Activated CD4-positive, alpha-beta T cell treated with anti-CD3 and anti-CD28 coated beads, Interleukin-2, amount 10 ng/mL, durations not matched to agents 24 days and 14 days (primary cell): ENCODE data around the gene KASH5. TPM values are rescaled to one million over a fixed set of nuclear protein-coding genes. Genes with fewer than 3 reads are reported as not detected.
A peak's percentile ranks its signal among the peaks of the same experiment; 100 is the strongest.

Experiments
- DNase-seq: peaks from one replicate; pipeline ENCODE4 v3.0.0; 2022
- H3K27ac Mint-ChIP-seq: one replicate; pipeline ENCODE4 v1.8.0; 2022; ENCODE audit warnings: mild to moderate bottlenecking, mixed read lengths
- H3K27me3 Mint-ChIP-seq: one replicate; pipeline ENCODE4 v1.8.0; 2022; ENCODE audit warnings: mixed read lengths
- H3K36me3 Mint-ChIP-seq: one replicate; pipeline ENCODE4 v1.8.0; 2022; ENCODE audit warnings: low read depth, mild to moderate bottlenecking, mixed read lengths
- H3K4me1 Mint-ChIP-seq: one replicate; pipeline ENCODE4 v1.8.0; 2021; ENCODE audit warnings: mixed read lengths
- H3K4me3 Mint-ChIP-seq: one replicate; pipeline ENCODE4 v1.8.0; 2022; ENCODE audit warnings: mild to moderate bottlenecking, moderate library complexity, mixed read lengths
- H3K9me3 Mint-ChIP-seq: one replicate; pipeline ENCODE4 v1.8.0; 2021; ENCODE audit warnings: mixed read lengths
- intact Hi-C: fragments of 100-400 bp; cut with micrococcal nuclease; formaldehyde crosslinking; loops from one replicate; pipeline ENCODE4 v1.15.1; 2023
- total RNA-seq: library from RNA; stranded (reverse); gene quantifications from 2 replicates; pipeline ENCODE4 v1.2.3, GENCODE V29; 2022

Gene KASH5
- total RNA-seq, 1 donor from 2014 or later = not detected

GRCh38 chr19:49425922-49426592 lies 38.0 kb downstream of the KASH5 start:
- intact Hi-C loops = no loop called here
- peaks cover 88% of the 10 kb centered on the region for H3K27me3 Mint-ChIP-seq

GRCh38 chr19:49427339-49427738 lies 39.3 kb downstream of the KASH5 start:
- intact Hi-C loops = no loop called here
- H3K27me3 Mint-ChIP-seq = peaks cover 84% of the 10 kb centered on the region
- no peaks in the 10 kb centered on the region for H3K36me3 Mint-ChIP-seq
- DNase-seq = no peak
- H3K4me3 Mint-ChIP-seq = no peak overlapping the region
- H3K9me3 Mint-ChIP-seq = no peaks in the 10 kb centered on the region
- no peak overlapping the region for H3K27ac Mint-ChIP-seq
- peaks cover 58% of the 10 kb centered on the region for H3K4me1 Mint-ChIP-seq

More at GRCh38 chr19:49425922-49426592, 38.0 kb downstream of the KASH5 start:
- Mint-ChIP-seq H3K36me3 (no peaks in the 10 kb centered on the region), H3K27ac (peak overlapping the region; percentile 21), H3K4me1 (peaks cover 62% of the 10 kb centered on the region), H3K9me3 (no peaks in the 10 kb centered on the region), H3K4me3 (no peak overlapping the region)
- peak; percentile 79 for DNase-seq

- Mint-ChIP-seq H3K4me1 (peaks cover 53% of the 10 kb centered on the region), H3K27me3 (peaks cover 84% of the 10 kb centered on the region), H3K4me3 (peak overlapping the region; percentile 58), H3K27ac (no peak overlapping the region), H3K36me3 (no peaks in the 10 kb centered on the region), H3K9me3 (no peaks in the 10 kb centered on the region)
- intact Hi-C loops = no loop called here
- peak; percentile 79 for DNase-seq
Observed at GRCh38 chr19:49427855-49428546, 40.0 kb downstream of the KASH5 start.

- no peak overlapping the region for H3K27ac Mint-ChIP-seq
- peaks cover 52% of the 10 kb centered on the region for H3K4me1 Mint-ChIP-seq
- H3K4me3 Mint-ChIP-seq = peak overlapping the region; percentile 58
- intact Hi-C loops = no loop called here
- H3K36me3 Mint-ChIP-seq = no peaks in the 10 kb centered on the region
- DNase-seq = no peak
- H3K9me3 Mint-ChIP-seq = no peaks in the 10 kb centered on the region
- peaks cover 84% of the 10 kb centered on the region for H3K27me3 Mint-ChIP-seq
Observed at GRCh38 chr19:49428547-49429451, 40.8 kb downstream of the KASH5 start.

GRCh38 chr19:49430172-49430677 lies 42.2 kb downstream of the KASH5 start:
- Mint-ChIP-seq H3K36me3 (no peaks in the 10 kb centered on the region), H3K4me1 (peaks cover 47% of the 10 kb centered on the region), H3K9me3 (no peaks in the 10 kb centered on the region), H3K4me3 (no peak overlapping the region), H3K27me3 (peaks cover 85% of the 10 kb centered on the region), H3K27ac (no peak overlapping the region)
- intact Hi-C loops = loop anchor here (2.0 kb wide), 1 partner anchor 37 kb away; no protein-coding TSS in a partner anchor
- no peak for DNase-seq

- no peak overlapping the region for H3K4me3 Mint-ChIP-seq
- peak; percentile 74 for DNase-seq
- H3K27me3 Mint-ChIP-seq = peaks cover 85% of the 10 kb centered on the region
- no peak overlapping the region for H3K27ac Mint-ChIP-seq
- H3K4me1 Mint-ChIP-seq = peaks cover 46% of the 10 kb centered on the region
- H3K9me3 Mint-ChIP-seq = no peaks in the 10 kb centered on the region
- intact Hi-C loops = loop anchor here (2.0 kb wide), 1 partner anchor 38 kb away; no protein-coding TSS in a partner anchor
- no peaks in the 10 kb centered on the region for H3K36me3 Mint-ChIP-seq
Observed at GRCh38 chr19:49430678-49431329, 42.8 kb downstream of the KASH5 start.

- H3K4me1 Mint-ChIP-seq = peaks cover 48% of the 10 kb centered on the region
- H3K4me3 Mint-ChIP-seq = no peak overlapping the region
- peak; percentile 82 for DNase-seq
- peaks cover 85% of the 10 kb centered on the region for H3K27me3 Mint-ChIP-seq
- H3K9me3 Mint-ChIP-seq = no peaks in the 10 kb centered on the region
- no peaks in the 10 kb centered on the region for H3K36me3 Mint-ChIP-seq
- intact Hi-C loops = loop anchor here (2.0 kb wide), 1 partner anchor 39 kb away; no protein-coding TSS in a partner anchor
- no peak overlapping the region for H3K27ac Mint-ChIP-seq
Observed at GRCh38 chr19:49431330-49431749, 43.3 kb downstream of the KASH5 start.

GRCh38 chr19:49432141-49433073 lies 44.4 kb downstream of the KASH5 start:
- no peaks in the 10 kb centered on the region for H3K36me3 Mint-ChIP-seq
- H3K27me3 Mint-ChIP-seq = peaks cover 85% of the 10 kb centered on the region
- DNase-seq = peak; percentile 81
- no peaks in the 10 kb centered on the region for H3K9me3 Mint-ChIP-seq
- no peak overlapping the region for H3K27ac Mint-ChIP-seq
- intact Hi-C loops = no loop called here
- H3K4me3 Mint-ChIP-seq = peak overlapping the region; percentile 19
- peaks cover 43% of the 10 kb centered on the region for H3K4me1 Mint-ChIP-seq

- no peak overlapping the region for H3K27ac Mint-ChIP-seq
- DNase-seq = no peak
- H3K4me3 Mint-ChIP-seq = peak overlapping the region; percentile 7
- H3K36me3 Mint-ChIP-seq = no peaks in the 10 kb centered on the region
- intact Hi-C loops = no loop called here
- peaks cover 87% of the 10 kb centered on the region for H3K27me3 Mint-ChIP-seq
- no peaks in the 10 kb centered on the region for H3K9me3 Mint-ChIP-seq
- peaks cover 36% of the 10 kb centered on the region for H3K4me1 Mint-ChIP-seq
Observed at GRCh38 chr19:49433240-49433901, 45.3 kb downstream of the KASH5 start.

GRCh38 chr19:49434907-49435583 lies 47.0 kb downstream of the KASH5 start:
- H3K9me3 Mint-ChIP-seq = no peaks in the 10 kb centered on the region
- H3K4me3 Mint-ChIP-seq = no peak overlapping the region
- no peak for DNase-seq
- no peak overlapping the region for H3K27ac Mint-ChIP-seq
- H3K4me1 Mint-ChIP-seq = peaks cover 26% of the 10 kb centered on the region
- no peaks in the 10 kb centered on the region for H3K36me3 Mint-ChIP-seq
- intact Hi-C loops = no loop called here
- peaks cover 88% of the 10 kb centered on the region for H3K27me3 Mint-ChIP-seq

- no peak overlapping the region for H3K4me3 Mint-ChIP-seq
- no peaks in the 10 kb centered on the region for H3K36me3 Mint-ChIP-seq
- intact Hi-C loops = no loop called here
- no peak for DNase-seq
- peaks cover 89% of the 10 kb centered on the region for H3K27me3 Mint-ChIP-seq
- H3K4me1 Mint-ChIP-seq = peaks cover 27% of the 10 kb centered on the region
- no peak overlapping the region for H3K27ac Mint-ChIP-seq
- no peaks in the 10 kb centered on the region for H3K9me3 Mint-ChIP-seq
Observed at GRCh38 chr19:49435670-49436069, 47.6 kb downstream of the KASH5 start.
